Stimulated activated CD8-positive, alpha-beta memory T cell treated with anti-CD3 and anti-CD28 coated beads, Interleukin-4, amount 100 ng/mL, for 48 hours (primary cell): ENCODE data around the gene PALLD.

Experiments used
- DNase-seq: peaks from one replicate; pipeline ENCODE4 v3.0.0-alpha.2; 2020

Gene PALLD

GRCh38 chr4:168841000-168841671 lies 344.3 kb downstream of the PALLD start:
- DNase-seq = no peak

- DNase-seq = no peak
Measured at GRCh38 chr4:168841672-168842019, 344.8 kb downstream of the PALLD start.

GRCh38 chr4:168842186-168842585 lies 345.3 kb downstream of the PALLD start:
- no peak for DNase-seq

DNA sequence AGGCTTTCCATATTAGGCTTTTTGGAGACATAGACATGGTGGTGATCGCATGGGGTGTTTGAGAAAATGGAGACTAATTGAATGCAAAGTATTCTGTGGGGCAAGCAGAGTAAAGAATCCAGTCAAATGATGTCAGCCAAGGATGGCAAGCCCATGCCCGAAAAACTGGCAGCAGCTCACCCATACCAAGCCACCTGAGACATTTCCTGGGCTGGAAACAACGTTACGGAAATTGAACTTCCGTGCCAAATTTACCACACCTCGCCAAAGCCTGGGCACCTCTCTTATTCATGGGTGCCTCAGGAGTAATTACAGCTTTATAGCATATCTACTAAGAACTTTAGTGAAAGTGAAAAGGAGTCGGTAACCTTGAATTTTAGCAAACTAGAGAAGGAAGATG lies 346.8 kb downstream of the PALLD start:
- DNase-seq = no peak

DNA sequence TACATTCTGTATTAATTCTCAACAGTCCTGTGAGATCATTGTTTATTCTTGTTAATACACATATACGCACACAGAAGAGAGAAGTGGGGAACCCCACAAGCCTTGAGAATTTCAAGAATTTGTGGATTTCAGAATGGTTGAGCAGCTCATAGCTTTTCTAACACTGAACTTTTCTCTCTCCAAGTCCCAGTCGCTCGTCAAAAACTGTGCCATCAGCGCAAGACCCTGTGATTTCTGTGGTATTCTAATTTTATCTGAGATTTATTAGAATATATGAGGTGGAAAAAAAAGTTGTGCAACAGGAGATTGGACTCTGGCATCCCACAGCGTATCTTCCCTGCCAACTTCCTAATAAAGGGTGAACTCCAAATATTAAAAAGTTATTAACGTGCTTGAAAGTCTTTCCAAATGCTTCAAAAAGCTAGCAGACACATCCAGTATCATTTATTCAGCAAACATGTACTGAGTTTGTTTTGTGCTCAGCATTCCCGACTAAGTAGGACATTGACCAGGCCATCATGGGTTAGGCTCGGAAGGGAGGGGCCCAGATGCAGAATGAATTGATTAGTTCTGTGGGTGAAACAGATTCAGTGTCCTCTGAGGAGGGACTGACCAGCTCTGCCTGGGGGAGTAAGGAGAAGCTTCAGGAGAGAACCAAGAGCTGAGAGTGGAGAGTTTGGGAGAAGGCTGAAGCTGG lies 347.6 kb downstream of the PALLD start:
- no peak for DNase-seq

DNA sequence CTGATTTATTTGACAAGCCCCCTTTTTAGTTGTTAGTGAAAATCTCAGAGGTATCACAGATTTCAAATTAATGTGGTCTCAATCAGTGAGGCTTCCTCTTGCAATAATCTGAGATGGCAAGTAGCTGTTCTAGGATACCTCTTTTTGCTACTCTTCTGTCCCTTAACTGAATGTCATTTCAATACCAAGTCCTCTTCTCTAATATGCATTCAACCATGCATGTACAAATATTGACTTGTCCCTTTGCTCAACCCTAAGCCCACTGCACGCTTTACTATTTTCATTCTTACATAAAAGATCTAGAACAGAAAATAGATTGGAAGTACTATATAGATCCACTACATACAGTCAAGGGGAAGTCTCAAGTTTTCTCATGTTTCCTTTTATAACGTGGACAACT lies 349.0 kb downstream of the PALLD start:
- DNase-seq = no peak

DNA sequence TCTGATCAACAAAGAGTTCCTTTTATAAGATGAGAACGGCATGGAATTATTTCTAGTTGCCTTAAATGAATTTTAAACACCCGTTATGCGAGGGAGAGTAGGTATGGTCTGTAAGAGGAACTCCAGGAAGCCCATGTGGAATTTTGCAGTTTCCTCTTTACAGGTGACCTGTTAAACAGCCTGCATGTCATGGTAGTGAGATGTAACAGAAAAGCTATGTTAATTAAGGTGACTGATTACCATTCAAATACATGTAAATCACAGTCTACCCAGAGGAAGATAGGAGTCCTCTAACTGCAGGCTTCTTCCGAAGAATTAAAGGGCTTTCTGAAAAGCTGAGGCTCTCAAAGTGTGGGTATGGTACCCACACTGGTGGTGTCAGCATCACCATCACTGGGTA lies 349.6 kb downstream of the PALLD start:
- DNase-seq = no peak

GRCh38 chr4:168847771-168848502 lies 351.1 kb downstream of the PALLD start:
- no peak for DNase-seq

DNA sequence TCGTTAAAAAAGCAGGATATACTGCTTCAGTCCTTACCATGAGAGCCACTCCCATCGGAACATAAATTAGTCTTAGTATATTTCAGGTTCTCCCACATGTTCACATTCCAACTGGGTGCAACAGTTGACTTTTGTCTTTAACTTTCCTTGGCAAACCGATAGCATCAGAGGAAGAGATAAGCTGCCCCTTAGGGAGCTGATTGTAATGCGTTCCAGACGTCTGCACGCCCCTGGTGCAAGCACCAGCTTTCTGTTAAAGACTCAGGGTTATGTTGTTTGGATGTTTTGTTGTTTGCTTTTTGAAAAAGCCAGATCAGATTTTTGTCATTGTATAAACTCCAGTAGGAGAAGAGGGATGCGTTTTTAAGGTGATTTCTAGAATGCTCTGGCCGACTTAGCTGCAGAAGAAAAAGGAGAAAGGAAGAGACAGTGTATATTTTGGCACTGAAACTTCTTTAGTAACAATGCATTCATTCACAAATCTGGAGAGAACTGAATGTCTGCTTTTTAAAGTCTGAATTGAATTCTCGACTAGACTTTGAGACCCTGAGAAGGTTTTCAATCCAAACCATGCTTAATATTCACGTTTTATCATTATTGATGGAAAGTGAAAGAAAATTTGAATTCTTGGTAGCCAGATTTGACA lies 352.3 kb downstream of the PALLD start:
- no peak for DNase-seq

DNA sequence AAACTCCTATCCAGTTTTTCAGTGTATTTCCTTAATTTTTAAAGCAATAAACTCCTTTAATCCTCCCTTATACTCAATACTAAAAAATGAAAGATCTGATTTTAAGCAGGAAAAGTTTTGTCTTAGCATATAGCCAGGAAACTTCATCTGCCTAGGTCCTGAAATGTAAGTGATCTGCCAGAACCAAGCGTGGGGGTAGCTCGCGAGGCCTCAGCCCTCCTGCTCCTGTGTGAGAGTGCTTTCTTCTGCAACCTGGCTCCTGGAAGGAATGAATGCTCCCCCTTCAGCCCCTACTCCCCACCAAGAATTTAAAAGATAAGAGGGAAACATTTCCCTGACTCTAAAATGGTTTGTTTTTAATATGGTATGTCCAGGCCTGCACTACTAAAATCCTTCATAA lies 353.1 kb downstream of the PALLD start:
- DNase-seq = no peak

- DNase-seq = no peak
Measured at GRCh38 chr4:168852387-168852786, 355.5 kb downstream of the PALLD start.

- DNase-seq = no peak
Measured at GRCh38 chr4:168852933-168853713, 356.3 kb downstream of the PALLD start.

DNA sequence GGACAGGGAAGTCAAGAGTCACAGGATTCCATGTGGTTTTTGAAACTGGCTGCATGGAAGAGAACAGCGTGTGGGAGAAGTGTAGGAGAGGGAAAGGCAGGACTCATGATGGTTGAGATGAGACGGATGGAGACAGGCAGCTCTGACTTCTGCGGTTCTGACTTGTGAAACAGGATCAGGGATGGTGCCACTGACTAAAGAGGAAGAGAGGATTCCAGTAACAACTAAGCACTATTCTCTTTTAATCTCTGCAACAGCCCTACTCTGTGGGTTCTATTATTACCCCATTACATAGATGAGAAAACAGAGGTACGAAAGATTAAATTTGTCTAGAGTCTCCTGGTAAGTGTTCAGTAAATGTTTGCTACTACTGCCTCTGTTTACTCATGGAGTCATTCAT lies 356.9 kb downstream of the PALLD start:
- DNase-seq = no peak

DNA sequence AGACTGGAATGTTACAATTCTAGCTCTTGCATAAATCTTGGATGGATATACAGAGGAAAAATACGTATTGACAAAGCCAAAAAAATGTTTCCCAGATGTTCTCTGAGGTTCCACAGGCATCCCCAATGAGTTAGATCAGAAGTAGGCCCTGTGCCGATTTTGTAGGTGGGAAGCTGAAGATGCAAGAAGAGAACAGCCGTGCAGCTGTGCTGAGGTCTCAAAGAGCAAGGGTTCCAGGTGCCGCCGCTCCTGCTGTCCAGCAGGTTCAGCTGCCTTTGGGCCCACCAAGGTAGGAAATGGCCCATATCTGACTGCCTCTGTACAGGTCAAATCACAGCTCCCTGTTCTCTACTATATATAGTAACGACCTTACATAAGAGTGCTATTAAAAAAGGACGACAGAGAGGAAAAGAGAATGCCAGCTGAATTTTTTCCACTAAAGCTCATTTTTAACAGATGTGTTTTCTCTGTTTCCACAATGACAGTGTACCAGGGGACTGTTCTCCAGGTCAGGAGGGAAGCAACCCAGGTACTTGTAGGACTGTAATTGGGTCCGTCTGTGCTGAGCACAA lies 357.6 kb downstream of the PALLD start:
- DNase-seq = no peak

- no peak for DNase-seq
Measured at GRCh38 chr4:168856312-168856711, 359.5 kb downstream of the PALLD start.

DNA sequence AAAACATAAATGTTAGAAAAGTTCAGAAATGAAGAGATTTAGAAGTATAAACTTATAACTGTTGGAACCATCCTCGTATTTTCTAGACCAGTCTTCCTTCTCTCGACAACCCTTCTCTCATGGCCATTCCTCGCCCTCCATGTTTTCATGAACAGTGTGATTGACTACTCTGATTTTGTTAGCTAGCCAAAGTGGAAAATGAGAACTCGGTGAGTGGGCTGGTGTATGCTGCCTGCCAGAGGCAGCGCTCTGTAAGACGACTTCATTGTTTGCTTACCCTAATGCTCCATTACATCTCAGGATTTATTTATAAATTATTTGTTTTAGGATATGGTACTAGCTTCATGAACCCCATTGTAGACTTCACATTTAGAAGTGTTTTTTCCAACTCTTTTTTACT lies 360.2 kb downstream of the PALLD start:
- DNase-seq = no peak

GRCh38 chr4:168857546-168858314 lies 360.9 kb downstream of the PALLD start:
- no peak for DNase-seq

DNA sequence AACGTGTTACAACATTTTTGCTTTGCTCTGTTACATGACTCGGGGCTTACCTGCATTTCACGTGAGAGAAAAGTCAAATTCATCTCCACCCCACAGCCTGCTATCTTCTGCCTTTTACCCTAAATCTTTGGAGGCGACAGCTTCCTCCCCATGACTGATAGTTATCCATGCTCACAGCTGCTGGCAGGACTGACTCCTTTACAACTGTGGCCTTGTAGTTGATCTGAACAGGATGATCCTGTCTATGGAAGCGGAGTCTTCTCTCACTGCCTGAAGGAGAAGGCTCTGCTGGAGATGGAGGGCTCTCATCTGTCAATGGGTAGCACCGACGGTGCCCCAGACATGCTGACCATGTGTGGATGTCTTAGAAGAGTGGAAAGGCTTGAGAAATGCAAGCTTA lies 362.2 kb downstream of the PALLD start:
- no peak for DNase-seq

- no peak for DNase-seq
Measured at GRCh38 chr4:168859888-168860694, 363.2 kb downstream of the PALLD start.

DNA sequence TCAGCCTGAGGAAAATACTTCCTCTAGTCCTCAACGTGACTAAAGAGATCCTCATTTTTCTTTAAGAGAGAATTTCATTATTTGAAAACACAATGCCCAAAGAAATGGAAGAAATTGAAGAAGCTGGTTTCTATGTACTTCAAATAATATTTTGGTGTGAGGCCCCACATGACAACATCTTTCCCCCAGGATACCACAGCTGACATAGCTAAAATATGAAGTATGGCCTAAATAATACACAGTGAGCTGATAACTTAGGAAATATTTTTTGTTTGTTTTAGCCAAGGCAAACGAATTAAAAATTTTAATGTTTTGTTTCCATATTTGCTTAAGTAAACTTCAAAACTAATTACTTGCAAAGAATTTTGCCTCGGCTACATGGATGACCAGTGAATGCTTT lies 364.0 kb downstream of the PALLD start:
- no peak for DNase-seq
